IPS-NIHi7 (cell line): ENCODE data around the gene TMOD3.

Experiments used
- DNase-seq: peaks from one replicate; pipeline ENCODE4 v3.0.0; 2012; ENCODE audit warnings: mixed read lengths; ENCODE audit errors: extremely low spot score

Gene TMOD3

DNA sequence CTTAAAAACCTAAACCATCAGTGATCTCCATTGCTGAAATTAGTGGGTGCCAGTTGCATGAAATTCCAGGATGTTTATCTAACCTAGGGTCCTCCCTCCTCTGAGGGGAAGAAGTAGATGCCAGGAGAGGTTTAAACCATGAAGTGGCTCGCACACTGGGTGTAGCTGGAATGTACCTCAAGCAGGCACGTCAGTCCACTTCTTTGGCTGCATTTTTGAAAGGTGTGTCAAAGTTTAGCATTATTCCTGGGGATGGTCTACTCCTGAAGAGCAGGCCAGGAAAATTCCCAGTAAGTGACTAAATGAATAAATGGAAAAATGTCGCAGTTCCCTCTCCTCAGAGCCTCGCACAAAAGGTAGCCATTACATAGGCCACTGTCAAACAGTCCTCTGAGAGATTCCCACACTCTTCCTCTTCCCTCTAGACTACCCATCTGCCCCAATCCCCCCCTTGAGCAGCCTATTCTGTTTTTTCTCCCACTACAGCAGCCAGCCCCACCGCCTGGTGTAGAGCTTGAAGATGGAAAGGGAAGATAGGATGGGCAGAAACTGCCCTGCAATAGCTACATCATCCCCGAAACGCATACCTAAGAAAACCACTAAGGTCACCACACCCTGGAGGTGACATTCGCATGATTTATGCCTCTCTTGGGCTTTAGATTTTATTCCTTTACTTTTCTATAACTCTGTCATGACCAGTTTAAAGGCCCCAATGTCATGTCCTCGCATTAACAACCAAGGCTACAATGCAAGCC lies 655 bp upstream of the TMOD3 start:
- no peak for DNase-seq

DNA sequence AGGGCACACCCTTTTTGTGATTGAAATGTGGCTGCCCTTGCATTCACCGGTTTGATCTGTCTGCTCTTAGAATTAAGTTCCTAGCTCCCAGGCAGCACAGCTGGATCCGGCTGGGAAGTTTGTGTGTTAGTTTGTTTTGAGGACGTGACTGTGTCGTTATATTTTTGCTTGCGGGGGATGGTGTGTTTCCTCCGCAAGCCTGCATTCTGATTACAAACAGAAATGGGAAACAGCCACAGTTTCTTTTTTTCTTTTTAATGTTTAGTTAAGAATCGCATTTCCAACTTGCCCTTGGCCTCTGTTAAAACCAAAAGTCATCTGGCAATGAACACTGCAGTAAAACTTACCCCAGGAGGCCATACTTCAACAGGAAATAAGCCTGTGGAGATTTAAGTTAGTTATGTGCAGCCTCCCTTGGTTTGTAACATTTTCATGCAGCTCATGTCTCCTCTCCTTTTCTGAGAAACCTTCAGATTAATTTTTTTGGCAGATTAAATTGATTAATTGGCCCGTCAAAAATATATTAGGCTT lies 888 bp downstream of the TMOD3 start:
- DNase-seq, result no peak

DNA sequence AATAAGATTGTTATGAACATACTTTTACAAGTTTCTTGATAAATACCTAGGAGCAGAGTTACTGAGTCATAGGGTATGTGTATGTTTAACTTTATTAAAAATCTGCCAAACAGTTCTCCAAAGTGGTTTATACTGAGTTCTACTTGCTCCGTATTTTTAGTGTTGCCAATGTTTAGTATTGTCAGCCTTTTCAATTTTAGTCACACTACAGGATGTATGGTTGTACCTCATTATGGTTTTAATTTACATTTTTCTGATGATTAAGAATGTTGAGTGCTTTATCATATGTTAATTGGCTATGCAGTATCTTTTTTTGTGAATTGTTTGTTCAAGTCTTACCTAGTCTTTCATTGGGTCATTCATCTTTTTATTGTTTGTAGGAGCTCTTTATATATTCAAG lies 4.3 kb downstream of the TMOD3 start:
- DNase-seq, result no peak

DNA sequence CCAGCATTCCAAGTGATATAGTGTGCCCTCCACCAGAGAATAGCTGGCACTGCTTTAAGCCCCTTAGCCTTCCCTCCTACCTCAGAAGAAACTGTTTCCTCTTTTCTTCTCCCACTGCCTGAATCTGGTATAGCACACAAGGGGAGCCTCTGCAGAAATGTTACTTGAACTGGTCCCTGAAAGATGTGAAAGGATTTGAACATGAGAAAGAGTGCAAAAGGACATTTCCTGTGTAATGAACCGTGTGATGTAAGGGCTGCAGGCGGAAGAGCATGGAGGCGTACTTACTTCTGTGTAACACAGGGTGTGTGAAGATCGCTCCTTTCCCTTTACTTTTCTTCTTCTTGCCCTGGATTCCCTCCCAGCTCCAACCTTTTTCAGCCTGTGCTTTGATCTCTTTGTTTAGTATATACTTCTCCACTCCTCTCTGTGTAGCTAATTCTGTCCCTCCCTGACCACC lies 8.4 kb downstream of the TMOD3 start:
- no peak for DNase-seq

DNA sequence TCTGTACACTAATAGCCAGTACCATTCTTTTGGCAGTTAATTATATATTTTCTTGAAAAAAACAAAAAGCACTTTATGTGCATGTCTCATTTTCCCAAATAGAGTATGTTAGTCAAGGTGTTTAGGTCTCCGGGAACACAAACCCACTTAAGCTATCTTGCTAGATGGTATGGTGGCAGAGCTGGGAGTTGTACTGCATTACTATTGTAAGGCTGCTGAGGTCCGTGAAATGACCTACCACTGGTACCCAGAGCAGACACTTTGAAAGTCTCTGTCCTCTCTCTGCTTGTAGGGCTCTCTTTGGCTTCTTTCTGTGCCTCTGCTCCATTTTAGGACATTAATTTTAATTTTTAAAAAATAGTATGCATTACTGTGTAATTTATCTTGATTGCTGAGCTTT lies 8.8 kb downstream of the TMOD3 start:
- no peak for DNase-seq

DNA sequence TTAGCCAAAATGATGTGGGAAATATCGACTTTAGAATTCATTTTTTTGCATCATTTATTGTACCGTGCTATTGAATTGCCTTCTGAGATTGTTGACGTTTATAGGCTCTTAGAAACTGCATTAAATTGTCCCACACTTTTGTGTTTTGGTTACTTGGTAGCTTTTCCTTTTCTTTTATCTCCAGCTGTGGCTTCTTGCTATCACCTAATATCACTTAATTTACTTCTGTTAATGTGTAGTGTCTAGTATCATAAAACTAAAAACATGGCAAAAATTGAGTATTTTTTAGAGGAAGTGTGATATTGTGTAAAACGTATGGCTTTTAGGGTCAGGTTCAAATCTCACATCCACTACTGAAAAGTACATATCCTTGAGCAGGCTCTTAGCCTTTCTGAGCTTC lies 11.2 kb downstream of the TMOD3 start:
- DNase-seq, result no peak

DNA sequence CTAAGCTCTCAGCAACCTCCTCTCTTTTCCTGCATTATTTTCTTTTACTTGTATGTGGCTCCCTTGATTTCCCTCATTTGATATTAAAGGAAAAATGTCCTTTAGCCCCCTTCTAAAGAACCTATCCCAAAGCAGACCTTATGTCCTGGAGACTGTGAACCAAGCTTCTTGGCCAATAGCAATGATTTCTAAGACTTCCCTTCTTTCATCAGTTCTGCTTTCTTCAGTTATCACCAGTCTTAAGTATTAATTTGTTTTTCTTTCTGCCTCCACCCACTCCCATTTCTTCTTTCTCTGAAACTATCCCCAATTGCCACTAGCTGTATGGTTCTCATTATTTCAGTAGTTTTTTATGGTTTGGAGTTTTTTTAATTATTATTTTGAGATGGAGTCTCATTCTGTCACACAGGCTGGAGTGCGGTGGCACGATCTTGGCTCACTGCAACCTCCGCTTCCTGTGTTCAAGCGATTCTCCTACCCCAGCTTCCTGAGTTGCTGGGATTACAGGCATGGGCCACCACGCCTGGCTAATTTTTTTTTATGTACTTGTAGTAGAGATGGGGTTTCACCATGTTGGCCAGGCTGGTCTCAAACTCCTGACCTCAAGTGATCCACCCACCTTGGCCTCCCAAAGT lies 12.1 kb downstream of the TMOD3 start:
- DNase-seq, result no peak

DNA sequence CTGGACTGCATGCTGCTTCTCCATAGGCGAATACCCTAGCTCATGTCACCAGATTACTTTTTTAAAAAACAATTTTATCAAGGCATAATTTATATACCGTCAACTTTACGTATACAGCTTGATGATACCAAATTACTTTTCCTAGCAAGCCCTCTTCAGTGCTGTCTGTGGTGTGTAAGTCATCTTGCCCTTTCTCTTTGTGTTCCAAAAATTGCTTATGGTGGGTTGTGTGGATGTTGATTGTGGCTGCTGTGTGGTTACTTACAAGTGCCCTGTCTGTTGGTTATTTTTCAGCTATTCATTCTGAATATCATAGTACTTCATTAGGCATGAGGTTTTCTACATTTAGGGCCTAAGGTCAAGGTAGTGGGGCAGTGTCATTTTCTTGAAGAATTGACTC lies 12.8 kb downstream of the TMOD3 start:
- DNase-seq, result no peak

DNA sequence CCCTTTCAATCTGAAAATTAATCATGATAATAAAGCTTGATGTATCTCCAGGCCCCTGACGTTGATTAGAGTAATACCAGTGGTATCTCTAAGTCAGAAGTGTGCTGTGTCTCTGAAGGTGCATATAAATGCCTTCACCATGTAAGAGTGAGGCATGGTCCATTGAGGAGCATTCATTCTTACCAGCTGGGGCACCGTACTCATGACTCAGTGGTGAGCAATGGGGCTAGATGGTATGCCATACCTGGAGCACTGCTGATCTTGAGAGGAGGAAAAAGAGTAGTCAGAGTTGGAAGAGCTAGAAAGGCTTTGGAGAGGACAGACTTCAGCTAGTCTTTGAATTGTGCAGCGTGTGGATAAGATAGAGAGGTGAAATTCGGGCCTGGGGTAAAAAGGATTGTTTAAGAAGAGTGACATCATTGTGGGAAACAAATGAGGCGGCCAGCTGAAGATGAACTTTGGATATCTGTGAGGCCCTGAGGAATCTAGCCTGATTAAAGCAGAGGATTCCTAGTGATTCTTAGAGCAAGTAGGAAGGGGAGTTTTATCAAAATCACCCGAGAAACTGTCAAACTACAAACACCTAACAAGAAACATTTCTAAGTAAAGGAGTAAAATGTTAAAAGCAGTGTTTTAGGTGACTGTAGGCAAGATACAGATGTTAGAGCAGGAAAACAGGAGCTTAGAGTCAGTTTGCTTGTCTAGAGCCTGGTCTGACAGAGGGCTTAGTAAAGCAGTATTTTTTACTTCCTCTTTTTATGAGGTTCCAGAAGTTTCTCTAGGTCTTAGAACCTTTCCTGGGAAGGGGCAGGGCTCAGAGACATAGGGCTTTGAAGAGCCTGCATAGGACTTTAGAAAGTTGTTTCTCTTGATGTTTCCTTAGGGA lies 13.6 kb downstream of the TMOD3 start:
- DNase-seq, result no peak

DNA sequence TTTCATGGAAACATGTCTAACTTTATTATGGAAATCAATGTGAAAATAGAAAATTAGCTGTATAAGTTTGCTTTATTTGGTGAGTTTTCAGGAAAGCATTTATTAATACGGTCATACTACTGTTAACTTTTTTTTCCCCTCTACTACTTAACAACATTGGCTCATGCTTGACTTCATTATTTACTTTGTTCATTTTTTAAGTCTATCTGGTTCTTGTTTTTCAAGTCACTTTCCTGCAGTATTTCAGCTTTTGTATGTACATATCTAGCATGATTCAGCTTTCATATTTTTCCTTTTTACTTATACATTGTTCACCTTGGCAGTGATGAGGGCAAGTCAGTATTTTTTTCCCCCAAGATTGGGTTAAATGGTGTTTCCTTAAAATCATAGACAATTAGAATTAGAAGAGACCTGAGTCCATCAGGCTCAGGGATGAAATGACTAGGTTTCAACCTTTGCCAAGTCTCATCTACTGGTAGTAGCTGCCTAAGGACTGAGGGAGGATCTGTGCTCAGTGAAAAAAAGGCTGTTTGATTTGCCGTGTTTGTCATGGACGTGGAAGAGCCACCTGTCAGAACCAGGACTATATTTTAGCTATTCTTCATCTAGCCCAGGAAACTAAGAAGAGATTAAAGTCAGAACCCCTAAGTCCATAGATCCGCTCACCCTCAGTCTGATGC lies 15.4 kb downstream of the TMOD3 start:
- no peak for DNase-seq

DNA sequence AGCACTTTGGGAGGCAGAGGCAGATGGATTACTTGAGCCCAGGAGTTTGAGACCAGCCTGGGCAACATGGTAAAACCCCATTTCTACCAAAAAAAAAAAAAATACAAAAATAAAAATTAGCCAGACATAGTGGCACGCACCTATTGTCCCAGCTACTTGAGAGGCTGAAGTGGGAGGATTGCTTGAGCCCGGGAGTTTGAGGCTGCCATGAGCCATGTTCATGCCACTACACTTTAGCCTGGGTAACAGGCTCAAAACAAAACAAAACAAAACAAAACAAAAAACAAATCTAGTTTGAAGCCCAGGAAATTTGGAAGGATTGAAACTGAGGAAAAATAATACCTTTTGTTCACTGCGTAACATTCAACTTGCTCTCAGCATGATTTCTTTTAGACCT lies 16.6 kb downstream of the TMOD3 start:
- DNase-seq, result no peak

DNA sequence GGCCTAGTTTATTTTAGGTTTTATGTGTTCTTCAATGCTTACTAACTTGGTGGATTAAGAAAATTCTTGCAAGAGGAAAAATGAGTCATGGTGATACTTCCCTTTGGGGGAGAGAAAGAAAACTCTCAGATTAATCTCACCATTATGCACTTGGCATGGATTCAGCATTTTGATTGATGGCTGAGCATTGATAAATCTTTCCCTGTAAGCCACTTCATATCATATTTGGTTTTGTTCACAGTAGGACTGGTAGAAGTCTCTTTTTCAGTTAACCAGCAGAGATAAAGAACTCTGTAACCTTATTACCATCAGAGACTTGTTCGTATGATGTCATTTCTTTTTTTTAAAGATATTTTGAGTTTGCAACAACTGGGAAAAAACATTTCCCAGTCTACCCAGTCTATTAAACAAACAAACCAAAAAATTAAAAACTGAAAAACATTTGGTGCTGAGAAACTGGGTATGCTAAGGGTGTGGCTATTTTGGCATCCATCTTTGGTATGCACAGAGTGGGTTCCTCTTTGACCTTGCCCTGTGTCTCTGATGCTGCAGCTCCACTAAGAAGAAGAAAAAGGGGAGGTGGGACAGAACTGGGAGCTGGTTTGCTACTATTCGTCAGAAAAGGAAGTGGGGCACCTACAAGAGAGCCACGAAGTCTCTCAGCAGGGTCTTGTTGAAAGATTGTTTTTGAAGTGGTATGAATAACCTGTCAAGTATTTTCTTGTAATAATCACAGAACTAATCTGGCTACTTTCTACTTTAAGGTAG lies 17.2 kb downstream of the TMOD3 start:
- DNase-seq, result no peak

DNA sequence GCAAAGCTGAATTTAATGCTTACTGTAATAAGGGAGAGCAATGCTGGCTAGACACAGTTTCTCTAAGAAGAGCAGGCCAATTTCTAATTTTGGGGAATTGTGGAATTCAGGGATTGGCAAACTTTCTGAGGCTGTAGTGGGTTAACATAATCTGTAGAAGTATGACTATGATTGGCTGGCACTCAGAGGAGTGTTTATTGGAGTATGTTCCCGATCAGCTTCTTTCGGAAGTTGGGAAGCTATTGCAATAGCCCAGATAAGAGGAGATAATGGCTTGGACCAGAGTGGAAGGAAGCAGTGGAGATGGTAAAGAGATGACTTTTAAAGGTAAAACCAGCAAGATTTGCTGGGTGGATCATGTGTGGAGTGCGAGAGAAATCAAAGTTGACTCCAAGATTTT lies 19.4 kb downstream of the TMOD3 start:
- no peak for DNase-seq

DNA sequence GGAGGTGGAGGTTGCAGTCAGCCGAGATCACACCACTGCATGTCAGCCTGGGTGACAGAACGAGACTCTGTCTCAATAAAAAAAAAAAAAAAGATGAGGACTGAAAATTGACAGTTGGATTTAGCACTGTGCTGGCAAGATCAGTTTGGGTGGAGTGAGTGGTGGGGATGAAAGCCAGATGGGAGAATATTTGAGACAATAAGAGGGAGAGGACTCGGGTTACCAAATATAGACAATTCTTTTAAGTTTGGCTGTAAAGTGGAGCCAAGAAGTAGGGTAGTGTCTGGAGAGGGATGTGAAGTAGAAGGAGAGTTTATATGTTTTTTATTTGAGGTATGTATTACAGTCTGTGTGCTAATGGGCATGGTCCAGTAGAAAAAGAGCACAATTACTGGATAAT lies 20.4 kb downstream of the TMOD3 start:
- DNase-seq, result no peak

DNA sequence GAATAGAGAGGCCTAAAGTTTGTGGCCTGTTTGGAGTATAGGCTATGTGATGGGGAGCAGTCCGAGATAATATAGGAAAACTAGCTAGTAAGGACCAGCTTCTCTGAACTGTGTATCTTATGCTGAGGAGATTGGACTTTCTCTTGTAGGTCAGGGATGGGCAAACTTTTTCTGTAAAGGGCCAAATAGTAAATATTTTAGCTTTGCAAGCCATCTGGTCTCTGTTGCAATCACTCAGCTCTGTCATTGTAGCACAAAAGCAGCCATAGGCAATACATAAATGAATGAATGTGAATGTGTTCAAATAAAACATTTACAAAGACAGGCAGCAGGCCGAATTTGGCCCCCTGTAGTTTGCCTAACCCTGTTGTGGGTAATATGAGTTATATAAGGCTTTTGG lies 24.5 kb downstream of the TMOD3 start:
- DNase-seq, result no peak

DNA sequence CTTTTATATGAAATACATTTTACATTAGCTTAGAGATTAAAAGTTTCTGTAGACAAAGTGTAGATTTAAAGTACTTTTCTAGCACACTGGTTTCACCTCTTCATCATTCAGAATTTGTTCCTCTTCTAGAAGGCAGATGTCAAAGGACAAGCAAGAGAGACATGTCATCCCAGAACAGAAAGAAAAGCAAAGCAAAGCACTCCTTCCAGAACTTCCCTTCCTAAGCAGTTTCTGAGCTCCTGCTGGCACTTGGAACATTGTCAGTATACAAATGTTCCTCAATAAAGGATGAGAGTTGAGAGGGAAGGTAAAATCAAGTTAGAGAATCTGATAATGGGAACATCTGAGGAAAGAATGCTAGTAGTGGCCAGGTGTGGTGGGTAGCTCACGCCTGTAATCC lies 26.2 kb downstream of the TMOD3 start:
- no peak for DNase-seq

DNA sequence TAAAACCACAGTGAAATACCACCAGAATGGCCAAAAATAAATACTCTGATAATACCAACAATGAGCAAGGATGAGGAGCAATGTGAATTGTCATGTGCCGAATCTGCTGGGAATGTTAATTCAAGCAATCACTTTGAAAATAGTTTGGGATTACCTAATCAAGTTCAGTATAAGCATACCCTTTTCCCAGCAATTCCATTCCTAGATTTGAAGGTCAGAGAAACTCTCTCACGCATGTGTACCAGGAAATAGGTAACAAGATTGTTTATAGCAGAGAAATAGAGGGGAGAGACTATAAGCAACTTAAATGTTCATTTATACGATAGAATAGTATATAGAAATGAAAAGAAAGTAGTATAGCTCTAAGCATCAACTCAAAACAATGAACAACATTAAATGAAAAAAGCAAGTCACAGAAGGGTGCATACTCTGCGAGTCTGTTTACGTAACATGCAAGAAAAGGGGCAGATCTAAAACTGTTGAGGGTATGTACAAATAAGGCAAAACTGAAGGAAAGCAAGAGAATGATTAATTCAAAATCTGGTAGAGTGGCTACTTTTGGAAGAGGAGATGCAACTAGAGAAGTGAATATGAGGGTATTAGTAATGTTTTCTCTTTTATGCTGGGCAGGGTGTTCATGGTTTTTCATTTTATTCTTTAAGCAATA lies 27.4 kb downstream of the TMOD3 start:
- no peak for DNase-seq

DNA sequence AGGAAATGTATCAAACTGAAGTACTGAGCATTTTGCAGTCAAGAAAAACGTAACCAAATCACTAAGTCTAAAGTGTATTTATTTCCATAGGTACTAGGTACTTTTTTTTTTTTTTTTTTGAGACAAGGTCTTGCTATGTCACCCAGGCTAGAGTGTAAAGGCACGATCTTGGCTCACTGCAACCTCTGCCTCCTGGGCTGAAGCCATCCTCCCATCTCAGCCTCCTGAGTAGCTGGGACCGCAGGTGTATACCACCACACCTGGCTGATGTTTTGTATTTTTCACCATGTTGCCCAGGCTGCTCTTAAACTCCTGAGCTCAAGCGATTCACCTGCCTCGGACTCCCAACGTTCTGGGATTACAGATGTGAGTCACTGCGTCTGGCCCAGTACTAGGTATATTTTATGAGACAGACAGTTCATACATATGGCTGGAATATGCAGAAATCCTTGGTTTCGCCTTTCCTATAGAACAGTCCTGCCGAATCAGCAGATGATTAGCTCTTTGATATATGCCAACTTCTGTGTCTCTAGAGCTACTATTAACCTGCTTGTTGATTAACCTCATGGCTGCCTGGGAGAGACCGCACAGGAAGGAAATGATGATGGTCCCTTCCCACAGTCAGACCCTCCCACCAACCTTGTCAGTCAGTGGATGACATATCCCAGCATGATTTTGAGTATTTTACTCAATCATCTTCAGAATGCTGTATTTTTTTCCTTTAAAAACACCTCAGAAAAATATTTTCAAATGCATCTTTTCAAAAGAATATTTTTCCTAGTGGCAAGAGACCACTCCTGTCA lies 32.3 kb downstream of the TMOD3 start:
- no peak for DNase-seq

DNA sequence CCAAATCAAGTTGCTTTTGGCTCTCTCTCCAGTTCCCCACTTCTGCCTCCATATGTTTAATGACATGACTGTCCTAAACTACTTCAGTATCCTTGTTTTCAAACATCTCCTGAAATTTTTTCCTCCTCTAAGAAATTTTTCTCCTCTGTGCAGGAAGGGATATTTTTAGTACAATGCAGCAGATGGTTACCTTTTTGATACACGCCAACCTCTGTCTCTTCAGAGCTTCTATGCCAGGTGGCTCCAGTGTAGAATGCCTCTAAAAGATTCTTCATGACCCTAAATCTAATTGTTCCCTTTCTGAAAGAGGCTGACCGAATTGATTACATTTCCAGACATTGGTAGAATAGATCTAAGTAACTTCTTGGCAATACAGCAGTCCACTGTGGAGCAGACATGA lies 33.7 kb downstream of the TMOD3 start:
- no peak for DNase-seq
